Measurements from ENCODE around the gene PCBP3.

The PCBP3 gene

GRCh38 chr21:45761704-45762103, 118.2 kb downstream of the PCBP3 start:
- DNase-seq, result no peak

- no peak for DNase-seq
Observed at GRCh38 chr21:45763074-45763473, 119.5 kb downstream of the PCBP3 start.

GRCh38 chr21:45763506-45763905, 120.0 kb downstream of the PCBP3 start:
- DNase-seq, result no peak

GRCh38 chr21:45764792-45765191, 121.3 kb downstream of the PCBP3 start:
- no peak for DNase-seq

- no peak for DNase-seq
Observed at GRCh38 chr21:45765375-45765774, 121.8 kb downstream of the PCBP3 start.

DNA sequence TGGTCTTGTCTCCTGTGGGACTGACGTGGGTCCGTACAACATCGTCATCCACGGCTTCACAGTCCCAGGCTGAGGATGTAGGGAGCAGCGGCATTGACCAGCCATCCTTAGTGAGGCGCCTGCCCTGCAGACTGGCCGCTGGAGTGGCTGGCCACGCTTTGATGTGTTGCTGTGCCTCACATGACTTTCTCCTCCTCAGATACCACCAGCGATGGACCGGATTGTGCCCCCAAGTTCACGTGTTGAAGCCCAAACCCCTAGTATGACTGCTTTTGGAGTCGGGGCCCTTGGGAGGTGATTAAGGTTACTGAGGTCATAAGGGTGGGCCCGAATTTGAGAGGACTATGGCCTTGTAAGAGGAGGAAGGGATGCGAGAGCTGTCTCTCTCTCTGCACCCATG, 122.5 kb downstream of the PCBP3 start:
- DNase-seq, result no peak

- DNase-seq, result no peak
Observed at GRCh38 chr21:45766501-45766900, 123.0 kb downstream of the PCBP3 start.

DNA sequence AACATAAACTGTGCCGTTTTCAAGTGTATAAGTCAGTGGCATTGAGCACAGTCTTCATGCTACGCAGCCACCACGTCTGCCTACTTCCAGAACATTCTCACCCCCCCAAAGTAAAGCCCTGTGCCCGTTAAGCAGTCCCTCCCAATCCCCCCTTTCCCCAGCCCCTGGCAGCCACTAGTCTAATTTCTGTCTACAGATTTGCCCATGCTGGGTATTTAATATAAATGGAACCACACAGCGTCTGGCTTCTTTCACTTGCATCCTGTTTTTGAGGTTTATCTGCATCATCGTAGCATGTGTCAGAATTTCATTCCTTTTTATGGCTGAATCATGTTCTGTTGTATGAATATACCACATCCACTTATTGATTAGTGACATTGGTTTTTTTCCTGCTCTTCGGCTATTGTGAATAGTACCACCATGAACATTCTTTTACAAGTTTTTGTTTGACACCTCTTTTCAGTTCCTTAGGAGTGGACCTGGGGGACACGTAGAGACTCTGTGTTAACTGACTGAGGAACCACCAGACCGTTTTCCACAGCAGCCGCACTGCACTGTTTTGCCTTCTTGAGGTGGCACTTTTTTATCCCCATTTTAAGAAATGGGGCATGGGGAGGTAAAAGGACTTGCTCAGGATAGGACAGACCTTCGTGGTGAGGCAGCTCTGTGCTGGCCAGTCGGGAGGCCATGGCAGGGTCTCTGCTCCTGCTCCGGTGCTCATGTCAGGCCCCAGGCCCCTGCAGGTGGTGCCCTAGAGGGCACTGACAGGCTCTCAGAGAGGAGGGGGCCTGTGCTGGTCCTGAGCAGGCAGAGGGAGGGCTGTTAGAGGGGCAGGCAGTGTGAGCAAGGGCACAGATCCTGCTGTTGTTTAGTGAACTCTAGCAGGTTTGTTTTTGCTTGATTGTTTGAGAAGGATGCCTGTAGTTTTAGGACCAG, 123.8 kb downstream of the PCBP3 start:
- no peak for DNase-seq

DNA sequence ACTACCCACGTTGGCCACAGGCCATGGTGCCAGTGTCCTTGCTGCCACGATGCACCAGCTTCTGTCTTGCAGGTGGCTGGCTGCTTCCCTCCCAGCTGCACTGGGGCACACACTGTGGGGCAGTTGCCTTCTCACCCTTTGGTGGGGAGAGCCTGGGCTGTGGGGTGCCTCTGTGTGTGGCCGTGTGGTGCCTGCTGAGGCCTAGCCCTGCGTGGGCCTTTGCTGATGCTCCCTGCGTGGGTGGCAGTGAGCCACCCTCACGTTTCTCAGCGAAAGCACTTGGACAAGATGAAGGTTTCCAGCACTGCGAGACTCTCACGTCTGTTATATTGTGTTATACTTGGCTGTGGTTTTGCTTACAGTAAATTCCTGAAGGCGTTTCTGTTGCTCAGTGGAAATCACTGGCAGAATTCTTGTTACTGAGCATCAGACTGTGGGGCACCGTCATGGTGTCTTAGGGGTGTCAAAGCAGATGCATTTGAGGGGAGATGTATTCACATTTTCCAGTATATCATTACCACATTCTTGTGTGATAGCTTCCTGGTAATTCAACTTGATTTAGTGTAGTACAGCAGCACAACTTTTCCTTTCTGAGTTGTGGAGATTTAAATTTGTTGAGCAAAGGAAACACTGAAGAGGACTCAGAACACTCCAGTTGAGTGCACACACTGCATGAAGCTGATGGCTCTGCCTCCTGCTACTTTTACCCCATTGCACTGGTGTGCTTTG, 124.7 kb downstream of the PCBP3 start:
- no peak for DNase-seq

GRCh38 chr21:45768740-45769048, 125.2 kb downstream of the PCBP3 start:
- DNase-seq, result no peak

GRCh38 chr21:45769294-45769693, 125.8 kb downstream of the PCBP3 start:
- no peak for DNase-seq

GRCh38 chr21:45769896-45770295, 126.4 kb downstream of the PCBP3 start:
- DNase-seq, result no peak

DNA sequence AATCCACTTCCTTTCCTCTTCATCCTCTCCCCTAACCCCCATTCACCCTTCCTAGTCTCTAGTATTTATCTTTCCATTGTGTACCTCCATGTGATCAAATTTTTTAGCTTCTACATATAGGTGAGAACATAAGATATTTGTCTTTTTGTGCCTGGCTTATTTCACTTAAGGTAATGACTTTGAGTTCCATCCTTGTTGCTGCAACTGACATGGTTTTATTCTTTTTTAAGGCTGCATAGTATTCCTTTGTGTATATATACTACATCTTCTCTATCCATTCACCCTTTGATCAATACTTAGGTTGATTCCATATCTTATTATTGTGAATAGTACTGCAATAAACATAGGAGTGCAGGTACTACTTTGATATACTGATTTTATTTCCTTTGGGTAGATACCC, 128.7 kb downstream of the PCBP3 start:
- DNase-seq, result no peak

GRCh38 chr21:45774291-45774690, 130.8 kb downstream of the PCBP3 start:
- no peak for DNase-seq

- DNase-seq, result no peak
Observed at GRCh38 chr21:45776971-45777370, 133.4 kb downstream of the PCBP3 start.

GRCh38 chr21:45778686-45779085, 135.2 kb downstream of the PCBP3 start:
- DNase-seq, result no peak

GRCh38 chr21:45779226-45779625, 135.7 kb downstream of the PCBP3 start:
- no peak for DNase-seq

DNA sequence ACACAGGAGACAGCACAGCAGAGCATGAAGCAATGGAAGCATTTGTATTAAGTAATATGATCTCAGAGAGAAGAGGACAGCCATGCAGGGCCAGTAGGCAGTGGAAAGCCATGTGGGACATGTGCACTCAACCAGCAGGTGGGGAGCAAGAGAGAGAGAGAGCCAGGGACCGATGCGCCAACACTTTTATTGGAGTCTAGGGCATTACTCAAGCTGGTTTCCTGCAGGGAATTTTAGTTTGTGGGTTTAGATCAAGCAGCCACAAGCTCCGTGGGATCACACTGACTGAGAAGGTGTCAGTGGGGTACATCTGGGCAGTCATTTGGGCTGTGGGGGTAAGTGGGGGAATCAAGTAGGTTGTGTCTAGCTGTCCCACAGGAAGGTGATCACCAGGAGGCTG, 137.1 kb downstream of the PCBP3 start:
- DNase-seq, result no peak

DNA sequence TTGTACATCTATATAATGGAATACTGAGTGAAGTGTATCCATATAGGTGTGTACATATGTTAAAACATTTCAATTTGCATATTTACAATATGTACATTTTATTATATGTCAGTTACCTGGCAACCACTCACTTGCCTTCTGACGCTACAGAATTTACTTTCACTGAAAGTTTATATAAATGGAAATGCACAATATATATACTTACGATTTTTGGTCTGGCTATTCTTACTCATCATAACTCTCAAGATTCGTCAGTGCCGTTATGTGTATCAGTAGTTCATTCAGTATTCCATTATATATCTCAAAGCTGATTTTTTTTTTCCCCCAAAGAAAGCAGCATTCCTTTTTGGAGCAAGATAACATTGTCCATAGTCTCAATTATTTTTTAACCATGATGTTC, 138.2 kb downstream of the PCBP3 start:
- DNase-seq, result no peak

- no peak for DNase-seq
Observed at GRCh38 chr21:45786660-45787059, 143.1 kb downstream of the PCBP3 start.

- no peak for DNase-seq
Observed at GRCh38 chr21:45787371-45787770, 143.8 kb downstream of the PCBP3 start.

GRCh38 chr21:45788198-45788597, 144.7 kb downstream of the PCBP3 start:
- no peak for DNase-seq

GRCh38 chr21:45788637-45789506, 145.3 kb downstream of the PCBP3 start:
- no peak for DNase-seq

Measured in C1 segment of cervical spinal cord (tissue), 14 donors.